ENCODE measurements around the gene NAB1.

Gene NAB1

DNA sequence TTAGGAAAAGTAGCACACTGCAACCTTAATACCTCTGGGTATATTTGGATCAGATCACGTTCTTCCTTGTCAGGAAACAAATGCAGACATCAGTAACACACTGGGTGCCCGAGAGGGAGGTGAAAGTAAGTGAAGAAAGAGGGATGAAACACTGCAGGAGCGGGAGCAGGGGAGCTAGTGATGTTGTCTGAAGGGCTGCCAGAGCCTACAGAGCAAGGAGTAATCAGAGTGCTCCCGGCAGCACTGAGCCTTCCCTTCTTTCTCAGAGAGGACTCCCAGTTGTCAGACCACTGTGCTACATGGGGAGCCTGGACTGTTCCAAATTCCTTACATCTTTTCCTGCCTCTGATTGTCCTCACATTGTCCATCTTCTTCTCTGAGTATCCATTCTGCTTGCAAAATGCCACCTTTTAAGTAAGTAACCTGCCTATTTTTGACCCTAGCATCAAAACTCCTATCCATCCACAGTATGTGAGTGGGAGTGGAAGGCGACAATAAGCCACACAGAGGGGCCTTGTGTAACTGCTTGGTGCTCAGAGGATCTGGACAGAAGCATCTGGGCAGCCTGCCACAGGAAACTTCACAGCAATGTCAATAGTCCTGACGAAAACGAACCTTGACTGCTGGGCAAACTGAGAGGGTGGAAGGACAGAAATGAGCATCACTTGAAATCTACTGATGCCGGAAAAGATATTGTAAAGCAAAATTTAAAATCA lies 10.8 kb upstream of the NAB1 start:
- no peak for DNase-seq

DNA sequence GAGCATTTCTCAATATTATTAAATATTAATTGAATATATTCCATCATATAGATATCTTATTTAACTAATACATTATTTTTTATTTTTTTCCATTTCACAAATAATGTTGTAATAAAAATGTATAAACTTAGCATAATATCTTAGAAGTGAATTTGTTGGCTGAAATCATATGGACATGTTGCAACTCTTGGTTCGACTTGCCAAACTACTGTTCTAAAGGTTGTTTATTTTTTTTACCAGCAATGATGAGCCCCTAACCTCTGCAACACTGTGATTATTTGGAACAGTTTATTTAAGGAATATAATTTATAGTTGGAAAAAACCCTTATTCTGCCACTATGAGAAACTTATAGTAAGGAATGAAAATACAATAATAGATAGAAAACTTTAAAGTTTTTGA lies 8.8 kb upstream of the NAB1 start:
- no peak for DNase-seq

DNA sequence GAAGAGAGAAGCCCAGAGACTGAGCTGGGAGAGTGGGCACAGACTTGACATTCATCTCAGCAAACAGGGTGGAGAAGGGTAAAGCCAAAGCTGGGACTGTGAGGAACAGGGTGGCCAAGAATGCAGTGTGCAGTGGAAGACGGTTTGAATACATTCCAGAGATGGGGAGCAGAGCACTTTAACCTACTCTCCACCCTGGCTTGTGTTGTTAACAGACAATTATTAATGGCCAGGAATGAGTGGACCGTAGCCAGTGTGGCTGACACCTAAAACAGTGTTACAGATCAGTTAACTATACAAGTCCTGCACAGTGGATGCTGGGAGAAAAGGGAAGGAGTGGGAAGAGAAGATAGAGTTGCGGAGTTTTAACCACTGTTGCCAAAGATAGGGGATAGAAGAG lies 7.4 kb upstream of the NAB1 start:
- no peak for DNase-seq

- DNase-seq, result no peak
Observed at GRCh38 chr2:190646780-190647522, 1.9 kb upstream of the NAB1 start.

GRCh38 chr2:190648289-190649034 lies 421 bp upstream of the NAB1 start:
- DNase-seq, result peak; percentile 94

DNA sequence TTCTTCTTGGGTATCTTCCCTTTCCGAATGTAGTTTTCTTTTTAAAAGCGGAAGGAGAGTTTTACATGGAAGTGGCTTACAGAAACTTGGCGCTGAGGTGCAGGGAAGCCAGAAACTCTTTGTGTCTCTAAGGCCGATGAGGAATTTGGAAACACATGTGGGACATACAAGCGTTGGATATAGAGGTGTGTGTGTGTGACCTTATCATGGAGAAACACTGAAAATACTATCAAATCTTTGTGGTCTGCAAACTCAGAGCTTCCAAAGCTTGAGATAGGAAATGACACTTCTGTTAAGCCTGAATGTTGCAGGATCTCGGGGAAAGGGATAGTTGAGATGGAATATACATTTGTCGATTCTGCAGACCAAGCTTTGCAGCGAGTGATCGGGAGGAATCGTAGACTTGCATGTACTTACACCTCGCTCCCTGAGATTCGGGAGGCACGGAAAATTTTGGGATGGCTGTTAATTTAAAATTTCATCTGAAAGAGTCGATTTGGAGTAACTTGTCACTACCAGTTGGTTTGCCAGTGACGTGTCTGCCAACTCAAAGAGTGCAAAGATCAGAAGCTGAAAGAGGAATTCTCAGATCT lies 1.0 kb downstream of the NAB1 start:
- DNase-seq, result no peak

GRCh38 chr2:190651413-190651812 lies 2.5 kb downstream of the NAB1 start:
- no peak for DNase-seq

- DNase-seq, result no peak
Observed at GRCh38 chr2:190653231-190653630, 4.3 kb downstream of the NAB1 start.

DNA sequence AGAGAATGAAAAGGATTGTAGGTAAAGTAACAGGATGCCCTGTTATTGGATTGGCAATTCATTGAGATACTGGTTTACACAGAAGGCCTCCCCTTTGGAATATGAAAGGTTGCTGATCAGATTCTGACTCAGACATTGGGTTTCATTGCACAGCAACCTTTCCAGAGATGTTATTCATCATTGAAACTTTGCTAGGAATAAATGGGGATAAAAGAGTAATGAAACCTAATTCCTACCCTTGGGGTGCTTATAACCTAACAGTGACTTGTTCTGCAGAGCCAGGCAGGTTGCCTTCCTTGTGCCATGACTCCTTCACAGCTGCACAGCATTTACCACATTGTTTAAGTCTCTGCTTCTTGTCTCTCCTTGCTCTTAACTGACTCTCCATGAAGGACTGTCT lies 5.0 kb downstream of the NAB1 start:
- no peak for DNase-seq

GRCh38 chr2:190655113-190655512 lies 6.2 kb downstream of the NAB1 start:
- DNase-seq, result no peak

DNA sequence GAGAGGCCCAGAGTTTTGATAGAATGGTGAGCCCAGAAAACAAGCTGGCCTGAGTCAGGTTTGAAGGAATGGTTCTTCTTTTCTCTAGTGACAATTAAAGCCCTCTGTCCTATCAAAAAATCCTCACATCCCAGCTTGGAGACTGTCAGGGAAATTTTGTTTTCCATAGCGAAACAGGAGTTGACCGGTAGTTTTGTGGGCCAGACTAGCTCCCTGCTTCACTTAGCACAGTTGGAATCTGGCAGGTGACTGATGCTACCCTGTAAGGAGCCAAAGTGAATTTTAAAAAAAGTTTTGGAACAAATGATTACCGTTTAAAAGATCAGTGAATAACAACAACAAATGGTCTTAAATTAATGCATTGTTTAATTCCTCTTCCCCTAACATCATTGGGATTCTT lies 6.7 kb downstream of the NAB1 start:
- no peak for DNase-seq

GRCh38 chr2:190656301-190656700 lies 7.4 kb downstream of the NAB1 start:
- no peak for DNase-seq

GRCh38 chr2:190657474-190658255 lies 8.8 kb downstream of the NAB1 start:
- no peak for DNase-seq

DNA sequence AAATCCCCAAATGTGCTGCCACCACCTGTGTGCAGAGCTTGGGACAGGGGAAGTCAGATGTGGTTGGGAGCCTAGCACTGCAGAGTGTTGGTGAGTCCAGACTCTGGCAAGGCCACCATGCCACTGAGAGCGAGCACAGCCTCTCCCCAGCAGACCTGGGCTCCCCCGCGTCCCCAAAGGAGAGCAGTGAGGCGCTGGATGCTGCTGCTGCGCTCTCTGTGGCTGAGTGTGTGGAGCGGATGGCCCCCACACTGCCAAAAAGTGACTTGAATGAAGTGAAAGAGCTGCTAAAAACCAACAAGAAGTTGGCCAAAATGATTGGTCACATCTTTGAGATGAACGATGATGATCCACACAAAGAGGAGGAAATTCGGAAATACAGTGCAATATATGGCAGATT lies 10.7 kb downstream of the NAB1 start:
- DNase-seq, result no peak

DNA sequence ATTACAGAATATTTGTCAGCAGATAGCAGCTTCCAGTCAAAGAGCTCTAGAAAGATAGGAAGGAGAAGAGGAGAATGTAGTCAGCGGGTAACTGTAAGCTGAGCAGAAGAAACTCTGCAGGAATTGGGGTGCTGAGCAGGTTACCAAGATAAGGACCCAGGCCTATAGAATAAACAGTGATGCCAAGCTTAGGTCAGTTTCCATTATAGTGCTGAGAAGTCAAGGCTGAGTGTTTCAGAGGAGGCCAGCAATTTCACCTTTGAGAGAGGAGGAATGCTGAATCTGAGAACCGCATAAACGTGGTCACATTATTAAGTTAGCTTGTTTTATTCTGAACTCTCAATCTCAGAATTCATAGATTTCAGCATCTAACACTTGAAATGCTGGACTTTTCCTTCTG lies 13.9 kb downstream of the NAB1 start:
- DNase-seq, result no peak

DNA sequence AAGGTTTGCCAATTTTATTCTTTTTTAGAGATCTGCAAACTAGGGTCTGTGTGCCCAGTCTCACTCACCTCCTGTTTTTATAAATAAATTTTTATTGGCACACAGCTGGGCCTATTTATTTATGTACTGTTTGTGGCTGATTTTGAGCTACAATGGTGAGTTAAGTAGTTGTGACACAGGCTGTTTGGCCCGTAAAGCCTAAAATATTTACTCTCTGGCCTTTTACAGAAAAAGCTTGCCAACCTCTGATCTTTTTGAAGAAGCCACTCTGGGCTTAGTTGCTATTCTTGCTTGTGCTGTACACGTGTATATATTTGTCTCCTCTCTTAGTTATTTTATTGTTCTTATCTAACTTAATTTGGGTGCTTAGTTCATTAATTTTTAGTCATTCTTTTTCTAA lies 14.5 kb downstream of the NAB1 start:
- no peak for DNase-seq

- no peak for DNase-seq
Observed at GRCh38 chr2:190663839-190664238, 15.0 kb downstream of the NAB1 start.

GRCh38 chr2:190664240-190664639 lies 15.4 kb downstream of the NAB1 start:
- no peak for DNase-seq

DNA sequence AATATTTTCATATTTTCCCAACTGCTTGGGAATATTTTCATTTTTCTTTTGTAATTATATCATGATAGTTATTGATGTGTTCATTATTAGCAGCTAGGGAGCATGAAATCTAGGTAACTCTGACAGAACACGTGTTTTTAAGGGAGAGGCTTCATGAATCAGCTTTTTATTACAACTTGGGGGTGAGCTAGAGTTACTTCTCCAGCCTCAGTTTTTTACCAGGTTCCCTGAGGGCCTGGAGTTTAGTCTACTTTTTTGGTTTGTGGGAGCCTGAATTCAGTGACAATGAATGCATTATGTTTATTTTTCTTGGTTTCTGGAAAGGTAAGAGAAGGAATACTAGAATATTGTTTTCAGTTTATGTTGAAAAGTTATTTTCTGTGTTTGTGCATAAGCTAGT lies 18.0 kb downstream of the NAB1 start:
- no peak for DNase-seq

- DNase-seq, result no peak
Observed at GRCh38 chr2:190668892-190669291, 20.0 kb downstream of the NAB1 start.

DNA sequence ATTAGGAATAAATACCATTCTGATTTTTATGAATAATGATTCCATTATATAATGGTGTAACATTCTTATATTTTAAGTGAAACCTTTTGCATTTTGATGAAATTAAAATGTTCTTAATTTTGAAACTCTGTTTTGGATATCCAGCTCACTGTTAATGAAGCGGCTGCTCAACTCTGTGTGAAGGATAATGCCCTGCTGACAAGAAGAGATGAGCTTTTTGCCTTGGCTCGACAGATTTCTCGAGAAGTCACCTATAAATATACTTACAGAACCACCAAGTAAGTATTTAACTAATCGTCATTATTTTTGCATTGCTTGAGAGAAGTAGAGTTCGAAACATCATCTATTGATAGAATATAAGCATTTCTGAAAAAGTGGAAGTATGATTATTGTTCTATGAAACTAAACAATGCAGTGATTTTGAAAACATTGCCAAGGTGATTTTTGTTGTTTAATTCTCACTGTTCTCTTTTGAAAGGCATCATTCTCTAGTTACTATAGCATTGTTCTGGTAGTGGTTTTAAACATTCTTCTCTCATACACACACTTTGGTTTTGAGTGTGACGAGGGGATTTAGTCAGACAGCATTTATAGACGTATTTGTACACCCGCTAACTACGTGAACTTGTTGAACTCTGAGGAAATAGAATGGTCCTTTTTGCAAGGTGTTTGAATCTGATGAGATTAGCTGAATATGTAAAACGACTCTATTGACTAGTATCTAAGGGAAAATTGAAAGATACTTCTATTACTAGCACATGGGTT lies 21.5 kb downstream of the NAB1 start:
- DNase-seq, result peak; percentile 36
